Kidney (tissue), 14 donors: ENCODE measurements around the gene MINDY4. TPM values are rescaled to one million over a fixed set of nuclear protein-coding genes. Genes with fewer than 3 reads are reported as not detected.

Experiments
- DNase-seq, 5 donors: peaks; one replicate each; pipeline ENCODE4 v3.0.0-alpha.2; 2013 to 2020
- FAIRE-seq: peaks from 2 replicates; lab custom pipeline; 2012; peaks lifted over from hg19 to GRCh38; lab: Jason Lieb, UNC
- H3K27ac ChIP-seq, 2 donors: one replicate each; pipeline ENCODE4 v1.7.0; 2013; ENCODE audit warnings: low read depth in 2 of 2, low read length in 2 of 2, inconsistent platforms in 1 of 2
- H3K27me3 ChIP-seq: one replicate; pipeline ENCODE4 v1.7.1; 2013; ENCODE audit warnings: low read length, inconsistent platforms; ENCODE audit not compliant: control insufficient read depth, insufficient read depth
- H3K36me3 ChIP-seq, 3 donors: one replicate each; pipeline versions ENCODE4 v1.7.0 to v1.7.1; 2013; ENCODE audit warnings: low read length in 3 of 3, control low read depth in 1 of 3, inconsistent platforms in 1 of 3; ENCODE audit not compliant: insufficient read depth in 3 of 3, control insufficient read depth in 2 of 3
- H3K4me1 ChIP-seq, 3 donors: one replicate each; pipeline versions ENCODE4 v1.7.0 to v1.7.1; 2013; ENCODE audit warnings: low read length in 3 of 3, inconsistent platforms in 1 of 3, low read depth in 1 of 3; ENCODE audit not compliant: control insufficient read depth in 2 of 3, insufficient read depth in 2 of 3
- H3K4me3 ChIP-seq, 3 donors: one replicate each; pipeline versions ENCODE4 v1.7.0 to v1.8.1; 2013; ENCODE audit warnings: low read length in 3 of 3, control low read depth in 1 of 3, inconsistent platforms in 1 of 3
- H3K9ac ChIP-seq, 3 donors: one replicate each; pipeline versions ENCODE4 v1.7.0 to v1.7.1; 2013; ENCODE audit warnings: low read length in 3 of 3, control low read depth in 1 of 3, inconsistent platforms in 1 of 3
- H3K9me3 ChIP-seq, 3 donors: one replicate each; pipeline versions ENCODE4 v1.7.0 to v1.7.1; 2013; ENCODE audit warnings: low read length in 3 of 3, control low read depth in 1 of 3, inconsistent platforms in 1 of 3; ENCODE audit not compliant: control insufficient read depth in 2 of 3, insufficient read depth in 1 of 3
- CTCF ChIP-seq: IDR thresholded peaks from 3 replicates; pipeline ENCODE4 v1.5.1; 2012; ENCODE audit warnings: mild to moderate bottlenecking, moderate library complexity, borderline replicate concordance; ENCODE audit not compliant: insufficient read depth; ENCODE audit errors: extremely low read depth
- intact Hi-C: fragments of 100-400 bp; cut with DNase I; formaldehyde crosslinking; loops from one replicate; pipeline ENCODE4 v1.11.1; 2022
- polyA plus RNA-seq: library from polyadenylated mRNA; stranded (reverse); fragments of 350-450 nt; fragmentation: Illumina TruSeq; extraction: RNeasy Lipid Tissue Mini Kit (QIAGEN cat#74804); gene quantifications from one replicate; pipeline ENCODE4 v1.2.3, GENCODE V29; 2014; ENCODE audit warnings: low read depth, low replicate concordance; ENCODE audit not compliant: insufficient read depth
- total RNA-seq: library from RNA; stranded (reverse); fragmentation: NEBNext Ultra II Directional; extraction: Animal tissue kit (Norgen Biotek cat#: 25700); gene quantifications from one replicate; pipeline ENCODE4 v1.2.1, GENCODE V29; 2021
- donor health status: control.
- donor health status: control.
- donor health status: control.
- donor health status: control.
- donor health status: control.
- donor health status: DM: yes; HTN: yes; CAD: no.
- donor health status: Normal renal cell carcinoma (clear cell type).

The MINDY4 gene
- total and polyA plus RNA-seq, 2 donors from 2014 or later, result 5.3 to 15.3 TPM

- no peak for FAIRE-seq
These were observed 25.8 kb upstream of the MINDY4 start for GRCh38 chr7:30745261-30745941.

GRCh38 chr7:30750010-30750409, 21.2 kb upstream of the MINDY4 start:
- H3K4me3 ChIP-seq, result no peak overlapping the region
- no peak for FAIRE-seq
- no peak overlapping the region for H3K9ac ChIP-seq
- intact Hi-C loops, result no loop called here
- H3K9me3 ChIP-seq, result no peaks in the 10 kb centered on the region
- H3K4me1 ChIP-seq, result peaks cover 0 to 19% (median 13%) of the 10 kb centered on the region in 3 donors
- H3K27me3 ChIP-seq, result no peaks in the 10 kb centered on the region
- no peak for DNase-seq
- peak overlapping the region in 1 of 2 donors; percentile 71 for H3K27ac ChIP-seq
- H3K36me3 ChIP-seq, result no peaks in the 10 kb centered on the region
- no peak for TF ChIP-seq CTCF

More at GRCh38 chr7:30745261-30745941, 25.8 kb upstream of the MINDY4 start:
- H3K4me1 ChIP-seq, result peaks cover 0 to 2% (median under 1%) of the 10 kb centered on the region in 3 donors
- H3K9me3 ChIP-seq, result no peaks in the 10 kb centered on the region
- no peak for TF ChIP-seq CTCF
- no peak overlapping the region for H3K4me3 ChIP-seq
- H3K27me3 ChIP-seq, result no peaks in the 10 kb centered on the region
- no peak overlapping the region for H3K9ac ChIP-seq
- H3K36me3 ChIP-seq, result no peaks in the 10 kb centered on the region
- H3K27ac ChIP-seq, result no peak overlapping the region
- intact Hi-C loops, result no loop called here
- DNase-seq, result peak in 3 of 5 donors; percentile 27 to 67 (median 54)

- Histone ChIP-seq H3K4me3 (peak overlapping the region in 1 of 3 donors; percentile 61), H3K27ac (peak overlapping the region; percentile 49 to 71), H3K27me3 (no peaks in the 10 kb centered on the region), H3K36me3 (no peaks in the 10 kb centered on the region), H3K4me1 (peaks cover 0 to 19% (median 16%) of the 10 kb centered on the region in 3 donors), H3K9ac (no peak overlapping the region), H3K9me3 (no peaks in the 10 kb centered on the region)
- TF ChIP-seq CTCF, result no peak
- DNase-seq, result peak in 2 of 5 donors; percentile 40 to 88
- no peak for FAIRE-seq
- intact Hi-C loops, result no loop called here
These were observed 20.2 kb upstream of the MINDY4 start for GRCh38 chr7:30750683-30751650.
